OCI-LY7 (cell line): ENCODE results near the gene CITED2. TPM values are rescaled to one million over a fixed set of nuclear protein-coding genes. Genes with fewer than 3 reads are reported as not detected.
A peak's percentile ranks its signal among the peaks of the same experiment; 100 is the strongest.

Experiments used
- BruUV-seq: library from RNA; stranded (reverse); fragments of 400-500 nt; replicated peaks from 2 replicates; lab custom pipeline; 2021; lab: Mats Ljungman, UMichigan
- CTCF ChIA-PET: fragments of 300-600 bp; sonication (Branson Sonifier 250); formaldehyde crosslinking; loops from one replicate; lab custom pipeline; 2022; ENCODE audit warnings: antibody characterized with exemption; ENCODE audit not compliant: unreplicated experiment; lab: Charles Lee
- POLR2A ChIA-PET: fragments of 300-600 bp; sonication (Branson Sonifier 250); formaldehyde crosslinking; loops from one replicate; lab custom pipeline; 2022; ENCODE audit warnings: antibody characterized with exemption; lab: Charles Lee
- DNase-seq: peaks from one replicate; pipeline ENCODE4 v3.0.0-alpha.2; 2015; ENCODE audit warnings: low spot score
- H2AFZ ChIP-seq: fragments of 200-600 bp; sonication (generic), shearing (Covaris generic); 2 replicates; pipeline ENCODE4 v1.6.1; 2014; ENCODE audit warnings: mild to moderate bottlenecking, antibody characterized with exemption, low read length, moderate library complexity
- H3K27ac ChIP-seq: fragments of 200-600 bp; sonication (generic); 2 replicates; pipeline ENCODE4 v1.5.1; 2014; ENCODE audit warnings: mixed run types, low read depth, mild to moderate bottlenecking, moderate library complexity, low read length, inconsistent platforms; ENCODE audit not compliant: poor library complexity, severe bottlenecking
- H3K36me3 ChIP-seq: fragments of 200-600 bp; sonication (generic); 2 replicates; pipeline ENCODE4 v1.6.1; 2014; ENCODE audit warnings: mild to moderate bottlenecking, antibody characterized with exemption, low read length, moderate library complexity, mixed read lengths; ENCODE audit not compliant: insufficient read depth
- H3K4me1 ChIP-seq: fragments of 200-600 bp; sonication (generic); 2 replicates; pipeline ENCODE4 v1.5.1; 2014; ENCODE audit warnings: mild to moderate bottlenecking, low read length; ENCODE audit not compliant: insufficient read depth, poor library complexity, severe bottlenecking
- H3K4me2 ChIP-seq: fragments of 200-600 bp; sonication (generic); 2 replicates; pipeline ENCODE4 v1.6.1; 2014; ENCODE audit warnings: mild to moderate bottlenecking, low read length
- H3K4me3 ChIP-seq: fragments of 200-600 bp; sonication (generic); 2 replicates; pipeline ENCODE4 v1.5.1; 2014; ENCODE audit warnings: mild to moderate bottlenecking, low read depth, low read length; ENCODE audit not compliant: poor library complexity, severe bottlenecking
- H3K79me2 ChIP-seq: fragments of 200-600 bp; sonication (generic); 2 replicates; pipeline ENCODE4 v1.6.1; 2016; ENCODE audit warnings: low read depth, mild to moderate bottlenecking, low read length, moderate library complexity, mixed read lengths; ENCODE audit not compliant: insufficient read depth
- H3K9me2 ChIP-seq: fragments of 200-600 bp; sonication (generic); 2 replicates; pipeline ENCODE4 v1.6.1; 2016; ENCODE audit warnings: mild to moderate bottlenecking, low read length, mixed read lengths; ENCODE audit not compliant: insufficient read depth
- H3K9me3 ChIP-seq: fragments of 200-600 bp; sonication (generic); 2 replicates; pipeline ENCODE4 v1.6.1; 2014; ENCODE audit warnings: mild to moderate bottlenecking, mixed run types, low read length, mixed read lengths
- H4K20me1 ChIP-seq: fragments of 200-600 bp; sonication (generic); 2 replicates; pipeline ENCODE4 v1.6.1; 2014; ENCODE audit warnings: mild to moderate bottlenecking, antibody characterized with exemption, low read length, moderate library complexity, mixed read lengths; ENCODE audit not compliant: insufficient read depth
- EZH2phosphoT487 ChIP-seq: fragments of 200-600 bp; sonication (generic); IDR thresholded peaks from 2 replicates; pipeline ENCODE4 v1.6.1; 2018; ENCODE audit warnings: low read depth, borderline replicate concordance, mild to moderate bottlenecking, mixed run types, antibody characterized with exemption, low read length, moderate library complexity, mixed read lengths
- intact Hi-C: fragments of 100-400 bp; cut with micrococcal nuclease; formaldehyde crosslinking; loops from one replicate; pipeline ENCODE4 v1.10.0; 2022; ENCODE audit not compliant: unreplicated experiment
- total RNA-seq, 2 experiments: library from RNA; depleted of rRNA in 1 of 2; stranded (reverse); fragments of >200 nt in 1 of 2; shearing (Covaris generic) in 1 of 2; gene quantifications; 2 replicates each; pipeline ENCODE4 v1.2.3, GENCODE V29; 2014 to 2022
- TF ChIP-seq, protein P1 (sequence below): fragments of 200-600 bp; sonication (generic); conservative IDR thresholded peaks from 2 replicates; pipeline ENCODE4 v1.5.1; 2014; ENCODE audit warnings: mild to moderate bottlenecking, antibody characterized with exemption, low read length, moderate library complexity, mixed read lengths

CITED2 gene
- total RNA-seq, 2 experiments from 2014 or later, result 35.0 to 40.1 TPM

DNA sequence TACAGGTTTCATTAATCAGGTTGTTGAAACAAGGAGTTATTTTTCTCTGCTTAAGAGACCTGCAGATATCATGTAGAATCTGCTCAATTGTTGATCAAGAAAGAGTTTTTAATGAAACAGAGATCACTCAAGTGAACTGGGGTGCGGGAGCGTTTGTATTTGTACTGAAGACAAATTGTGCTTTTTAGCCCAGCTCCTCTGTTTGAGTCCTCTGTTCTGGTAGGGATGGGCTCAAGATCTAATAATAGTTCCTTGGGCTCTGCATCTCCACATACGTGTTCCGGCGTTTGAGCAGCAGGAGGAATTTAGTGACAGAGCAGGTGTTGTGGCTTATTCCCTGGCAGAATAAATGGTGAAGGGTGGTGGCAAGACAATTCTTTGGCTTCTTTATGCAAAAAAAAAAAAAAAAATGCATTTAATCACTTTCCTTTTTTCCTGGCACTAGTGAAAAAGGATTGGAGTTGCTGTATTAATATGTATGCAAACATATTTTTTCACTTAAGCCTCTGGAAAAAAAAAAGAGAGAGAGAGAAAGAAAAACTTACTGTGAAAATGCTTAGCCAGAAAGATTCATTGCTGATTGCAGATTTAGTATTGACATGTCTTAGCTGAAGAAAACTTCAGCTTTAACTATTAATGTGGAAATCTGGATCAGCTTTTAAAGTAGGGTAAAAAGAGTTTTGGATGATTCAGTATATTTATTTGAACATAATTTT, 4.0 kb downstream of the CITED2 start:
- intact Hi-C loops, result loop anchor here (1.0 to 5.0 kb wide), 2 partner anchors 140 to 598 kb away; partner anchors contain the start of gene CCDC28A
- BruUV-seq, result no TSS peak
- no peak overlapping the region for H3K27ac ChIP-seq
- POLR2A ChIA-PET, result interaction anchor here (0.6 to 4.4 kb wide), 8 partner anchors 33 to 380 kb away, joined by 3 to 25 read pairs (median 4); no protein-coding TSS in a partner anchor
- no peaks in the 10 kb centered on the region for H3K9me3 ChIP-seq
- H3K4me1 ChIP-seq, result peaks cover 20% of the 10 kb centered on the region
- no peak overlapping the region for H3K4me2 ChIP-seq
- H3K36me3 ChIP-seq, result peaks cover 29% of the 10 kb centered on the region
- TF ChIP-seq, protein P1, sequence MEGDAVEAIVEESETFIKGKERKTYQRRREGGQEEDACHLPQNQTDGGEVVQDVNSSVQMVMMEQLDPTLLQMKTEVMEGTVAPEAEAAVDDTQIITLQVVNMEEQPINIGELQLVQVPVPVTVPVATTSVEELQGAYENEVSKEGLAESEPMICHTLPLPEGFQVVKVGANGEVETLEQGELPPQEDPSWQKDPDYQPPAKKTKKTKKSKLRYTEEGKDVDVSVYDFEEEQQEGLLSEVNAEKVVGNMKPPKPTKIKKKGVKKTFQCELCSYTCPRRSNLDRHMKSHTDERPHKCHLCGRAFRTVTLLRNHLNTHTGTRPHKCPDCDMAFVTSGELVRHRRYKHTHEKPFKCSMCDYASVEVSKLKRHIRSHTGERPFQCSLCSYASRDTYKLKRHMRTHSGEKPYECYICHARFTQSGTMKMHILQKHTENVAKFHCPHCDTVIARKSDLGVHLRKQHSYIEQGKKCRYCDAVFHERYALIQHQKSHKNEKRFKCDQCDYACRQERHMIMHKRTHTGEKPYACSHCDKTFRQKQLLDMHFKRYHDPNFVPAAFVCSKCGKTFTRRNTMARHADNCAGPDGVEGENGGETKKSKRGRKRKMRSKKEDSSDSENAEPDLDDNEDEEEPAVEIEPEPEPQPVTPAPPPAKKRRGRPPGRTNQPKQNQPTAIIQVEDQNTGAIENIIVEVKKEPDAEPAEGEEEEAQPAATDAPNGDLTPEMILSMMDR, result 0 out of 2 replicates have a peak, but pooled peaks have one; percentile 6
- TF ChIP-seq EZH2phosphoT487, result no peak
- H2AFZ ChIP-seq, result no peak overlapping the region
- no peak overlapping the region for H3K4me3 ChIP-seq
- peaks cover 26% of the 10 kb centered on the region for H3K79me2 ChIP-seq
- no peaks in the 10 kb centered on the region for H3K9me2 ChIP-seq
- peaks cover 16% of the 10 kb centered on the region for H4K20me1 ChIP-seq
- no peak for DNase-seq
- CTCF ChIA-PET, result interaction anchor here (1.5 to 1.8 kb wide), 3 partner anchors 83 to 151 kb away, joined by 4 to 9 read pairs (median 7); no protein-coding TSS in a partner anchor

DNA sequence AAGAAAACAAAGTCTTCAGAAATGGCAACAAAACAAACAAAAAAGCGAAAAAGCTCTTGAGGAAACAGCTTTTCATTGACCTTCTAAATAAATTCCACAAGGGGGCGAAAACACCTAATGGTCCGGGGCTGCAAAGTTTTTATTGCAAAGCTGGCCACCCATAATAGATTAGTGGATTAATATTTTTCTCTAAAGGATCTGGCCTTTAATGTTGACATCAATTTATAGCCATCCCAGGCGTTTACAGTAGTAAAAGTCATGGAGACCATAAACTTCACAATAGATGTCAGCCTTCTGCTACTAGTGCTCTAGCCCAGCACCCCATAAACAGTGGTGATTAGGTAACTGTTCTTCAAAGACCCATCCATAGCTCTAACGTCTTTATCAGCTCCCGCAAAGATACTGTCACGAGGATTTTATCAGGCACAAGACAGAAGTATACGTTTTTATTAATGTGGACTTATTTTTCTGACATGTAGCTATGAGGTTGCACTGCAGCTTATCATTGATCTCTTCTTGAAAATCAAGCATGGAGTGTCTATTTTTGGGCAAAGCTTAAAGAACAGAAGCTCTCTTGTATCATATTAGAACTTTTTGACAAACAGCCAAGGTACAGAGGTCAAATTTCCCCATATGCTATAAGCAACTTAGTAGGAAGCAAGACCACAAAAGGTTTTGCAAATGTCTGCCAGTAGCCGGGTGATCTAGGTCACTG, 4.7 kb downstream of the CITED2 start:
- H3K4me1 ChIP-seq, result peaks cover 22% of the 10 kb centered on the region
- peak; percentile 69 for DNase-seq
- H4K20me1 ChIP-seq, result peaks cover 16% of the 10 kb centered on the region
- TF ChIP-seq, protein P1, result peak; percentile 94
- no peak for TF ChIP-seq EZH2phosphoT487
- no peak overlapping the region for H3K27ac ChIP-seq
- CTCF ChIA-PET, result interaction anchor here (0.6 to 1.8 kb wide), 6 partner anchors 82 to 150 kb away, joined by 3 to 9 read pairs (median 4); no protein-coding TSS in a partner anchor
- H3K4me2 ChIP-seq, result peak overlapping the region; percentile 21; the same call in 1 of the 2 replicates
- H3K9me2 ChIP-seq, result no peaks in the 10 kb centered on the region
- intact Hi-C loops, result loop anchor here (1.0 to 5.0 kb wide), 3 partner anchors 139 to 782 kb away; partner anchors contain the start of gene CCDC28A
- no peaks in the 10 kb centered on the region for H3K9me3 ChIP-seq
- H3K79me2 ChIP-seq, result peaks cover 26% of the 10 kb centered on the region
- H3K36me3 ChIP-seq, result peaks cover 29% of the 10 kb centered on the region
- no peak overlapping the region for H2AFZ ChIP-seq
- BruUV-seq, result no TSS peak
- H3K4me3 ChIP-seq, result no peak overlapping the region
- POLR2A ChIA-PET, result interaction anchor here (0.6 to 4.4 kb wide), 8 partner anchors 68 to 380 kb away, joined by 3 to 25 read pairs (median 4); no protein-coding TSS in a partner anchor
